ENCODE results near the gene PDK4.

DNA sequence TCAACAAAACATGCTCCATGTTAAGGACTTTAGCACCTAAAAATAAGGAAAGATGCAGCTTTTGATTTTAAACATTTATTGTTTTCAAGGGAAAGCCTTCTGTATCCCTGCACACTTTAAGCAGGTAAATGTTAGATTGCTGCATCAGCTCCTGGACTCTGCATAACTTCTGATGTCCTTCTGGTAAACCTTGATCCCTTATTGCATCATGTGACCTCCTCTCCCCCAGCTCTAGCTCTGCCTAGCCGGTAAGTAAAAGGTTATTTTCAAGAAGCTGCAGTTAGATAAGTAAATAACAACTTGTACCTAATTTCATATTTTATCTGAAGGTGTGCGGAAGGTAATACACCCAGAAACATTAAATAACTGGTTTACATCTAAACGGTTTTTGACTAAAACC is 37.5 kb downstream of the PDK4 start:
- TF ChIP-seq POLR2AphosphoS5 (IDR thresholded peaks at IDR 0.05): no peak
- TF ChIP-seq CTCF (IDR thresholded peaks at IDR 0.05): no peak
- TF ChIP-seq POLR2A (IDR thresholded peaks at IDR 0.05): no peak
